ENCODE results near the gene AXIN1. TPM values are rescaled to one million over a fixed set of nuclear protein-coding genes. Genes with fewer than 3 reads are reported as not detected.

The AXIN1 gene
- total RNA-seq, 1 donor from 2014 or later, result 28.9 TPM

GRCh38 chr16:275041-275641 is 77.4 kb downstream of the AXIN1 start:
- DNase-seq, result peak; percentile 63

DNA sequence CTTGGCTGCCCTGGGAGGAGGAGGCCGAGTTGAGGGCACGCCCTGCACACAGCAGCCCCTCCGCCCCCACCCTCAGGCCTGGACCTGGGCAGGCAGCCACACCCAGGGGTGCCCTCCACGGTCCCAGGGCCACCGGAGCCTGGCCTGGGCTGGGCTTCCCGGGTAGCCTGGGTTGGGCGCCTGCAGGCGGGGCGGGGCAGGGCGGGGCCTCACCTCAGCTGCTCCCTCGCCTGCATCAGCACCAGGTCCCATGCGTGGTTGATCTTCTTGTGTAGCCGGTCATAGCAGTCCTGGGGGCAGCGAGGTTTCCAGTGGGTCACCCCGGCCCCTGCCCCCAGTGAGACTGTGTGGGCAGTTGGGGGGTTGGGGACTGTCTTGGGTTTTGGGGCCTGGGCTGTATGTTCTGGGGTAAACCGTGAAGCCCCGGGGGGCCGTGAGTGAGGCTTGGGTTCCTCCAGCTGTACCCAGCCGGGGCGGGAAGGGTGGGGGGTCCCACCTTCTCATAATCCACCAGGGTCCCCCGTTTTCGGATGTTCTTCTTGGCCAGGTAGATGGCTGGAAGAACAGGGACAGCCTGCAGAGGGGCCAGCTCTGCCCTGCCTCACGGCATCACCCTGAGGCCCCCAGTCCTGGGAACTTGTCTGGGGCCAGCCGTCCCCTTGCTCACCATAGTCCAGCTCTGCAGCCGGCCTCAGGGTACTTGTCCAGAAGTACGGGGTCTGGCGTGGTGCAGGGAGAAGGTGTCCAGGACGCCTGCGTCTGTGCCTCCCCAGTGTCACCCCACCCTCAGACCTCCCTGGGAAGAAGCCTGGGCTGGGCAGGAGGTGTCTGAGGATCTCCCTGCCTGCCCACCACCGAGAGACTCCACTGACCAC is 78.7 kb downstream of the AXIN1 start:
- Histone ChIP-seq H3K9me3 (no peaks in the 10 kb centered on the region), H3K4me3 (no peak overlapping the region), H3K4me1 (no peaks in the 10 kb centered on the region), H3K36me3 (no peaks in the 10 kb centered on the region), H3K27me3 (peaks cover 13% of the 10 kb centered on the region), H3K27ac (no peak overlapping the region)
- TF ChIP-seq, protein P1, sequence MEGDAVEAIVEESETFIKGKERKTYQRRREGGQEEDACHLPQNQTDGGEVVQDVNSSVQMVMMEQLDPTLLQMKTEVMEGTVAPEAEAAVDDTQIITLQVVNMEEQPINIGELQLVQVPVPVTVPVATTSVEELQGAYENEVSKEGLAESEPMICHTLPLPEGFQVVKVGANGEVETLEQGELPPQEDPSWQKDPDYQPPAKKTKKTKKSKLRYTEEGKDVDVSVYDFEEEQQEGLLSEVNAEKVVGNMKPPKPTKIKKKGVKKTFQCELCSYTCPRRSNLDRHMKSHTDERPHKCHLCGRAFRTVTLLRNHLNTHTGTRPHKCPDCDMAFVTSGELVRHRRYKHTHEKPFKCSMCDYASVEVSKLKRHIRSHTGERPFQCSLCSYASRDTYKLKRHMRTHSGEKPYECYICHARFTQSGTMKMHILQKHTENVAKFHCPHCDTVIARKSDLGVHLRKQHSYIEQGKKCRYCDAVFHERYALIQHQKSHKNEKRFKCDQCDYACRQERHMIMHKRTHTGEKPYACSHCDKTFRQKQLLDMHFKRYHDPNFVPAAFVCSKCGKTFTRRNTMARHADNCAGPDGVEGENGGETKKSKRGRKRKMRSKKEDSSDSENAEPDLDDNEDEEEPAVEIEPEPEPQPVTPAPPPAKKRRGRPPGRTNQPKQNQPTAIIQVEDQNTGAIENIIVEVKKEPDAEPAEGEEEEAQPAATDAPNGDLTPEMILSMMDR (IDR thresholded peaks at IDR 0.05), result no peak
- intact Hi-C loops (cut with DNase I), result no loop called here
- ATAC-seq (no peak), DNase-seq (peak; percentile 63)

More at GRCh38 chr16:275041-275641, 77.4 kb downstream of the AXIN1 start:
- Histone ChIP-seq H3K4me1 (no peaks in the 10 kb centered on the region), H3K9me3 (no peaks in the 10 kb centered on the region), H3K27me3 (peaks cover 22% of the 10 kb centered on the region), H3K4me3 (peak overlapping the region; percentile 54), H3K27ac (no peak overlapping the region), H3K36me3 (no peaks in the 10 kb centered on the region)
- intact Hi-C loops (cut with DNase I), result no loop called here
- TF ChIP-seq, protein P1 (IDR thresholded peaks at IDR 0.05), result no peak
- peak; percentile 4 for ATAC-seq

DNA sequence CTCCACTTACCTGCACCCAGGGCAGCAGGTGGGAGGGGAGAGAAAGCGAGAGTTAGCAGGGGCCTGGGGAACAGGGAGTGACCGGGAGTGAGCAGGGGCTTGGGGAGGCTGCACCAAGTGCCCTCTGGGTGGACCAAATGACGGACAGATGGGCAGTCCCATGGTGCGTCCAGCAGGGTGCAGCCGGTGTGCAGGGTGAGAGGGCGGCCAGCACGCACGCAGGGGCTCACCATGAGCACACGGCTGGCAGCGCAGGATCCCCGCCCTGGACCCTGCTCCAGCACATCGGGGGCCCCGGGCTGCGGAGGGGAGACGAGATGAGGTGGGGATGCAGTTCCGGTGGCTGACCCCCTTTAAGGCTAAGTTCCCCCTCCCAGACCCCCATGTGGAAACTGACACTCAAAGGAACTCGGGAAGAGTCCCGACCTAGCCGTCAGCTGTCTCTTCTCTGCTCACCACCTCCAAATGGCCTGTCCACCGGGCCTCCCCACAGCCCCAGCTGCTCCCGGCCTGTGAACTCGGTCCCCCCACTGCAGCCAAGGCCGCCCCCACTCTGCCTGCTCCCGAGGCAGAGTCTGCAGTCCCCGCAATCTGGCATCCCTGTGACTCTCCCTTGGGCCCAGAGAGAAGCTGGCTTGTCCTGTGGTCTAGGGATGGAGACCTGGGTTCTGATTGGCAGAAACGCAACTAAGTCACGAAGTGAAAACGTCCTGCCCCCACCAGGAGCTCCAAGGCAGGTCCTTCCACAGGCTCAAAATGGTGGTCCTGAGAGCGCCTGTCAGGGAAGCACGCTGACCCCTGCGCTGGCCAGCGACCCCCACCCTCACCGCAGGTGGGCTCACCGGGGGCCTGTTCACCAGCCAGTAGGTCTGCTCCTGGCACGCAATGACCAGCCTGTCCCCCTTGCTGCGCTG is 79.6 kb downstream of the AXIN1 start:
- Histone ChIP-seq H3K27ac (no peak overlapping the region), H3K36me3 (no peaks in the 10 kb centered on the region), H3K4me1 (no peaks in the 10 kb centered on the region), H3K27me3 (peaks cover 13% of the 10 kb centered on the region), H3K4me3 (no peak overlapping the region), H3K9me3 (no peaks in the 10 kb centered on the region)
- ATAC-seq (no peak), DNase-seq (no peak)
- intact Hi-C loops (cut with DNase I), result no loop called here
- TF ChIP-seq, protein P1 (IDR thresholded peaks at IDR 0.05), result no peak

GRCh38 chr16:270381-271255 is 81.9 kb downstream of the AXIN1 start:
- no peaks in the 10 kb centered on the region for H3K9me3 ChIP-seq
- DNase-seq (peak; percentile 63), ATAC-seq (no peak)
- intact Hi-C loops (cut with DNase I), result no loop called here
- no peak overlapping the region for H3K4me3 ChIP-seq
- no peak overlapping the region for H3K27ac ChIP-seq
- no peaks in the 10 kb centered on the region for H3K4me1 ChIP-seq
- H3K36me3 ChIP-seq, result no peaks in the 10 kb centered on the region
- TF ChIP-seq, protein P1 (IDR thresholded peaks at IDR 0.05), result no peak
- peaks cover 13% of the 10 kb centered on the region for H3K27me3 ChIP-seq

Measured in upper lobe of right lung (tissue), 1 donor.